Memory B cell (primary cell): Measurements from ENCODE around the gene ACCSL.

Source experiments
- ATAC-seq: fragments of 150-1000 bp; cut with Tn5 transposase; 2 replicates; pipeline ENCODE4 v1.10.0; 2021; ENCODE audit warnings: low read depth, mild to moderate bottlenecking, moderate library complexity
- DNase-seq, 2 donors: peaks; one replicate each; pipeline ENCODE4 v3.0.0; 2022; ENCODE audit warnings: low spot score in 2 of 2
- H3K27ac Mint-ChIP-seq: one replicate; pipeline ENCODE4 v1.8.0; 2022; ENCODE audit warnings: mild to moderate bottlenecking, moderate library complexity, mixed read lengths
- H3K27me3 Mint-ChIP-seq: one replicate; pipeline ENCODE4 v1.8.0; 2022; ENCODE audit warnings: mixed read lengths
- H3K36me3 Mint-ChIP-seq: one replicate; pipeline ENCODE4 v1.8.0; 2022; ENCODE audit warnings: mild to moderate bottlenecking, mixed read lengths
- H3K4me1 Mint-ChIP-seq: one replicate; pipeline ENCODE4 v1.8.0; 2022; ENCODE audit warnings: mixed read lengths
- H3K4me3 Mint-ChIP-seq: one replicate; pipeline ENCODE4 v1.8.0; 2022; ENCODE audit warnings: mild to moderate bottlenecking, moderate library complexity, mixed read lengths
- H3K9me3 Mint-ChIP-seq: one replicate; pipeline ENCODE4 v1.8.0; 2022; ENCODE audit warnings: mixed read lengths

Gene ACCSL

DNA sequence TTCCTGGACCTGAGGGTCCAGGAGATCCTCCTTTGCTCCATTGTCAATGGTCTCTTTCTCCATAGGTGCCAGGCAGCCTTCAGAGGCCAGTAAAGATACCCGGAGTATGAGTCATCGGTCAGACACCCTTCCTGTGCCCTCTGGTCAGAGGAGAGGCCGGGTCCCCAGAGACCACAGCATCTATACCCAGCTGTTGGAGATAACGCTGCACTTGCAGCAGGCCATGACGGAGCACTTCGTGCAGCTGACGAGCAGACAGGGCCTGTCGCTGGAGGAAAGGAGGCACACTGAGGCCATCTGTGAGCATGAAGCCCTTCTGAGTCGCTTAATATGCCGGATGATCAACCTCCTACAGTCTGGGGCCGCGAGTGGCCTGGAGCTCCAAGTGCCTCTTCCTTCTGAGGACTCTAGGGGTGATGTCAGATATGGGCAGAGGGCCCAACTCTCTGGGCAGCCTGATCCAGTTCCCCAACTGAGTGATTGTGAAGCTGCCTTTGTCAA lies at the start of gene ACCSL:
Gene ACCSL (plus strand): TSS at position 51 of the 501 bp plus-strand sequence. CDS start 56 bp downstream, at position 107.
- Mint-ChIP-seq H3K36me3 (no peaks in the 10 kb centered on the region), H3K4me3 (no peak within 1 kb of the TSS), H3K27me3 (peaks cover 12% of the 10 kb centered on the region), H3K4me1 (no peaks in the 10 kb centered on the region), H3K9me3 (no peaks in the 10 kb centered on the region), H3K27ac (no peak within 1 kb of the TSS)
- ATAC-seq (no peak), DNase-seq (no peak)

- Mint-ChIP-seq H3K27ac (no peak overlapping the region), H3K9me3 (no peaks in the 10 kb centered on the region), H3K4me3 (no peak overlapping the region), H3K36me3 (no peaks in the 10 kb centered on the region), H3K27me3 (peaks cover 12% of the 10 kb centered on the region), H3K4me1 (peaks cover 5% of the 10 kb centered on the region)
- no peak for DNase-seq
- no peak for ATAC-seq
These were observed 49.5 kb upstream of the ACCSL start for GRCh38 chr11:43998308-43998707.

GRCh38 chr11:44000731-44001130 lies 47.0 kb upstream of the ACCSL start:
- H3K9me3 Mint-ChIP-seq = no peaks in the 10 kb centered on the region

GRCh38 chr11:44002191-44003093 lies 45.3 kb upstream of the ACCSL start:
- Mint-ChIP-seq H3K27ac (no peak overlapping the region), H3K27me3 (peaks cover 6% of the 10 kb centered on the region), H3K9me3 (no peaks in the 10 kb centered on the region), H3K4me3 (no peak overlapping the region), H3K4me1 (peaks cover 3% of the 10 kb centered on the region), H3K36me3 (no peaks in the 10 kb centered on the region)
- no peak for ATAC-seq
- DNase-seq = no peak

More at GRCh38 chr11:44000731-44001130, 47.0 kb upstream of the ACCSL start:
- no peak overlapping the region for H3K27ac Mint-ChIP-seq
- ATAC-seq (no peak), DNase-seq (no peak)
- H3K4me1 Mint-ChIP-seq = peaks cover 5% of the 10 kb centered on the region
- no peak overlapping the region for H3K4me3 Mint-ChIP-seq
- H3K27me3 Mint-ChIP-seq = peaks cover 9% of the 10 kb centered on the region
- no peaks in the 10 kb centered on the region for H3K36me3 Mint-ChIP-seq

GRCh38 chr11:44003736-44004451 lies 43.9 kb upstream of the ACCSL start:
- H3K4me3 Mint-ChIP-seq = no peak overlapping the region
- no peak for ATAC-seq

DNA sequence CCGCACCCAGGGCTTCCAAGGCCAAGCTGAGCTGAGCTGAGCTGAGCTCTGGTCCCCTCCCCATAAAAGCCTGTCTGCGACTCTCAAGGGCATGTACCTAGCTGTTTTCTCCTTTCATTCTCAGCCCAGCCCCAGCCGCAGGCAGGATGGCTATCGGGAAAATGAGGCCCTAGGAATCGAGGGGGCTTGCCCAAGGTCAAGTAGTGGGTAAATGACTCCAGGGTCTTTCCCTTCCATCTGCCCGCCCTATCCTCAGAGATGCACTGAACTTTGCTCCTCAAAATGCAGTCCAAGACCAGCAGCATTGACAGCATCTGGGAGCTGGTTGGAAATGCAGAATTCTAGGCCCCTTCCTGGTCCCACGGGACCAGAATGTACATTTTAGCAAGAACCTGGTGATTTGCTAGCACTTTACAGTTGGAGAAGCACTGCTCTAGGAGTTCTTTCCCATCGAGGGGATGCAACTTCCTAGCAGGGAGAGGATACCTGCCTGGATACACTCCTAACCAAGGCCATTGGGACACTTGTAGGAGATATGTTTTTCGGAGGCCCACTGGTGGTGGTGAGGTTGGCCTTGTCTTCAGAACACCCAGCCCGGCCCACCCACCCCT lies 43.2 kb upstream of the ACCSL start:
- Mint-ChIP-seq H3K4me3 (no peak overlapping the region), H3K27ac (no peak overlapping the region), H3K9me3 (no peaks in the 10 kb centered on the region), H3K27me3 (peaks cover 4% of the 10 kb centered on the region), H3K36me3 (no peaks in the 10 kb centered on the region), H3K4me1 (no peaks in the 10 kb centered on the region)
- ATAC-seq = no peak
- no peak for DNase-seq

More at GRCh38 chr11:44003736-44004451, 43.9 kb upstream of the ACCSL start:
- Mint-ChIP-seq H3K4me1 (no peaks in the 10 kb centered on the region), H3K27ac (no peak overlapping the region), H3K36me3 (no peaks in the 10 kb centered on the region), H3K27me3 (peaks cover 5% of the 10 kb centered on the region), H3K9me3 (no peaks in the 10 kb centered on the region)
- DNase-seq = no peak

- Mint-ChIP-seq H3K4me1 (no peaks in the 10 kb centered on the region), H3K9me3 (no peaks in the 10 kb centered on the region), H3K4me3 (no peak overlapping the region), H3K36me3 (no peaks in the 10 kb centered on the region), H3K27ac (no peak overlapping the region), H3K27me3 (peaks cover 4% of the 10 kb centered on the region)
- DNase-seq = no peak
- no peak for ATAC-seq
These were observed 42.6 kb upstream of the ACCSL start for GRCh38 chr11:44005063-44005701.

GRCh38 chr11:44005956-44006355 lies 41.8 kb upstream of the ACCSL start:
- H3K4me1 Mint-ChIP-seq = no peaks in the 10 kb centered on the region
- no peak overlapping the region for H3K4me3 Mint-ChIP-seq
- H3K36me3 Mint-ChIP-seq = no peaks in the 10 kb centered on the region

DNA sequence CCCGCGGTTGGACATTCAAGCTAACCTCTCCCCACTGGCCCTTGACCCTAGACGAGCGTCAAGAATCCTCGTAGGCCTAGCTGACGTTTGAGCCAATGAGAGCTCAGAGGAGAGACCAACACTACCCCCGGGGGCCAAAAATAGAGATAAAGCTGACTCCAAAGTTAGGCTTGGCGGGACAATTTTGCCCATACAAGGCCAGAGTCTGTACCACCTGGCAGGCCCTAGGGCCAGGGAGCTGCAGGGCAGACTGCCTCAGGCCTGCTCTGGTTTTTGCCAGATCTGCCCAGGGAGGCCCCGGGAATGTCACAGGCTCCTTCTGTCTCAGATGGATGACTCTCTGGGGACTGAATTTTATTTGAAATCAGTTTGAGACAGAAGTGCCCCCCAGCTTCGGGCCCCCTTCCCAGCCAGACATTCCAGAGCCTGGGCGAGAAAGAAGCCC lies 40.8 kb upstream of the ACCSL start:
- Mint-ChIP-seq H3K36me3 (no peaks in the 10 kb centered on the region), H3K27ac (no peak overlapping the region), H3K9me3 (no peaks in the 10 kb centered on the region), H3K4me3 (no peak overlapping the region), H3K27me3 (peaks cover 7% of the 10 kb centered on the region), H3K4me1 (no peaks in the 10 kb centered on the region)
- DNase-seq (no peak), ATAC-seq (no peak)

More at GRCh38 chr11:44005956-44006355, 41.8 kb upstream of the ACCSL start:
- ATAC-seq (no peak), DNase-seq (no peak)
- H3K9me3 Mint-ChIP-seq = no peaks in the 10 kb centered on the region
- H3K27me3 Mint-ChIP-seq = peaks cover 7% of the 10 kb centered on the region
- H3K27ac Mint-ChIP-seq = no peak overlapping the region

DNA sequence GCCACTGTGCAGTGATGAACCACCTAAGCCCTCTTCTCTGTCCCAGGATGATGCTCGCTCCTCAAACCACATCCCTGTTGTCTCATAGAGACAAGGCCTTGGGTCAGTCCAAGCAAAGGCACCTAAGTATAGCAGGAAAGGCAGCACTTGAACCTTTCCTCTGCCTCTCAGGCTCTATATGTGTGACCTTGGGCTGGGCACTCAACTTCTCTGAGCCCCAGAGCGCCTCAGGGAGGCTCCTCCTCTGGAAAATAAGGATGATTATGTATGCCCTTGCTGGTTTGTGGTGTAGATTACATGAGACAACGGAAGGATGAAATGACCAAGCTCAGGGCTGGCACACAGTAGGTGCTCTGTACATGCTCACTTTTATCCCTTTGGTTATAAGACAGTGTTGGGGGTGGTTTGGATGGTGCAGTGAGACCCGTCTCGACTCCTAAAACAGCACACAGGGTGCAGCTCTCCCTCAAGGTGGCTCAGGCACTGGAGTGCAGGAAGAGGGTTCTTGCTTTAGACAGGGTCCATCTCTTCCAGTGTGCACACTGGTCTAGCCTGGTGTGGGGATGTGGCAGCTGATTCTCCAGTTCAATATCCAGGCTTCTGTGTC lies 40.2 kb upstream of the ACCSL start:
- Mint-ChIP-seq H3K27ac (no peak overlapping the region), H3K4me1 (no peaks in the 10 kb centered on the region), H3K27me3 (peaks cover 7% of the 10 kb centered on the region), H3K9me3 (no peaks in the 10 kb centered on the region), H3K4me3 (no peak overlapping the region), H3K36me3 (no peaks in the 10 kb centered on the region)
- DNase-seq = no peak
- no peak for ATAC-seq

GRCh38 chr11:44008088-44008501 lies 39.7 kb upstream of the ACCSL start:
- no peaks in the 10 kb centered on the region for H3K36me3 Mint-ChIP-seq
- no peaks in the 10 kb centered on the region for H3K9me3 Mint-ChIP-seq
- ATAC-seq (no peak), DNase-seq (no peak)
- H3K4me3 Mint-ChIP-seq = no peak overlapping the region
- H3K27ac Mint-ChIP-seq = no peak overlapping the region
- peaks cover 7% of the 10 kb centered on the region for H3K27me3 Mint-ChIP-seq
- H3K4me1 Mint-ChIP-seq = no peaks in the 10 kb centered on the region

DNA sequence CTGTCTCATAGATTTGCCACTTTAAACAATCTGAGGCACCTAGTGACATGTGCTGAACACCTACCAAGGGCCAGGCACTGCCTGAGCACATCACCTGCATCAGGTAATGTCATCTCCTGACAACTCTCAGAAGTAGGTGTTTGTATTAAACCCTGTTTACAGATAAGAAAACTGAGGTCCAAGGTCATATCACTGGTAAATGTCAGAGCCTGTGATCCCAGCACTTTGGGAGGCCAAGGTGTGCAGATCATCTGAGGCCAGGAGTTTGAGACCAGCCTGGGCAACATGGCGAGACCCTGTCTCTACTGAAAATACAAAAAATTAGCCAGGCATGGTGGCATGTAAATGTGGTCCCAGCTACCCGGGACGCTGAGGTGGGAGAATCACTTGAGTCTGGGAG lies 39.1 kb upstream of the ACCSL start:
- DNase-seq (no peak), ATAC-seq (no peak)
- no peaks in the 10 kb centered on the region for H3K4me1 Mint-ChIP-seq
- H3K36me3 Mint-ChIP-seq = no peaks in the 10 kb centered on the region
- no peak overlapping the region for H3K4me3 Mint-ChIP-seq
- H3K27me3 Mint-ChIP-seq = peaks cover 7% of the 10 kb centered on the region
- H3K27ac Mint-ChIP-seq = no peak overlapping the region
- H3K9me3 Mint-ChIP-seq = no peaks in the 10 kb centered on the region

DNA sequence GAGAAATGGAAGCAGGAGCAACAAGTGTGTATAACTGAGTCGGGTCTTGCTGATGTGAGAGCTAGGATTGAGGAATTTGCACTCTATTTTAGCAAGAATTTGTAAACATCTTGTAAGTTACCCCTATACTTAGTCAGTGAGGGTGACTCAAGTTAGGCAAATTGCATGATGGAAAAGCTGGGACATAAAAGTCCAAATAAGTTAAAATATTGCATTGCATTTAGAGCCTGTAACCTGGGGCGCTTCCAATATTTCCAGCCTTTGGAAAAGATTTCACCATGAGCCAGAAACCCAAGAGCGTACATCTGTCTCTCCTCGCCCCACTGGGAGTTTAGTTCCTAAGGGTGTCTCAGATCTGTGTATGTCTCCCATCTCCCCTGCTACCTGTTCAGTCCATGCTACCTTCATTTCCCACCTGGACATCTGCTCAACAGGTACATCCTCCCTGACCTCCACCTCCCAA lies 37.0 kb upstream of the ACCSL start:
- Mint-ChIP-seq H3K27me3 (peaks cover 9% of the 10 kb centered on the region), H3K36me3 (no peaks in the 10 kb centered on the region), H3K9me3 (no peaks in the 10 kb centered on the region), H3K27ac (no peak overlapping the region), H3K4me3 (no peak overlapping the region), H3K4me1 (no peaks in the 10 kb centered on the region)
- ATAC-seq (no peak), DNase-seq (no peak)
